Activated T-cell treated with anti-CD3 and anti-CD28 coated beads for 24 hours (primary cell): ENCODE data around the gene CYP3A5.
"Not testable (repeated sequence)": the region's sequence is repeated elsewhere in the genome, so short reads cannot be mapped to it uniquely, and the experiment has no call there.

Experiments used
- DNase-seq: peaks from one replicate; pipeline ENCODE4 v3.0.0-alpha.2; 2020; ENCODE audit warnings: low read depth

The CYP3A5 gene

GRCh38 chr7:99679400-99680191, at the start of gene CYP3A5:
TSS of gene CYP3A5 (minus strand) at chr7:99679996. CDS start at chr7:99679896, 100 bp downstream.
- DNase-seq: no peak

- no peak for DNase-seq
These were observed 48.8 kb upstream of the CYP3A5 start for GRCh38 chr7:99728615-99729014.

- DNase-seq: not testable (repeated sequence)
These were observed 43.4 kb upstream of the CYP3A5 start for GRCh38 chr7:99723201-99723600.

GRCh38 chr7:99720800-99721595, 41.2 kb upstream of the CYP3A5 start:
- DNase-seq: no peak

GRCh38 chr7:99719996-99720769, 40.4 kb upstream of the CYP3A5 start:
- no peak for DNase-seq

- DNase-seq: no peak
These were observed 34.3 kb upstream of the CYP3A5 start for GRCh38 chr7:99713995-99714570.

- no peak for DNase-seq
These were observed 30.2 kb upstream of the CYP3A5 start for GRCh38 chr7:99709838-99710578.

GRCh38 chr7:99709260-99709659, 29.5 kb upstream of the CYP3A5 start:
- no peak for DNase-seq

GRCh38 chr7:99707096-99707495, 27.3 kb upstream of the CYP3A5 start:
- no peak for DNase-seq

- DNase-seq: no peak
These were observed 20.1 kb upstream of the CYP3A5 start for GRCh38 chr7:99699946-99700345.

GRCh38 chr7:99698867-99699730, 19.3 kb upstream of the CYP3A5 start:
- DNase-seq: not testable (repeated sequence)

- no peak for DNase-seq
These were observed 15.1 kb upstream of the CYP3A5 start for GRCh38 chr7:99694912-99695304.

- DNase-seq: no peak
These were observed 14.6 kb upstream of the CYP3A5 start for GRCh38 chr7:99694201-99694911.

GRCh38 chr7:99693427-99694200, 13.8 kb upstream of the CYP3A5 start:
- DNase-seq: no peak

- DNase-seq: no peak
These were observed 13.3 kb upstream of the CYP3A5 start for GRCh38 chr7:99693100-99693426.

- DNase-seq: not testable (repeated sequence)
These were observed 12.8 kb upstream of the CYP3A5 start for GRCh38 chr7:99692563-99692962.

GRCh38 chr7:99691658-99692057, 11.9 kb upstream of the CYP3A5 start:
- DNase-seq: not testable (repeated sequence)

GRCh38 chr7:99690918-99691317, 11.1 kb upstream of the CYP3A5 start:
- not testable (repeated sequence) for DNase-seq
